Adipocyte (in vitro differentiated cells): ENCODE results near the gene TRIL.

ENCODE experiments used
- DNase-seq: peaks from one replicate; pipeline ENCODE4 v3.0.0-alpha.2; 2015; ENCODE audit warnings: low read depth
- H3K27me3 ChIP-seq: replicated peaks from 2 replicates; pipeline ENCODE4 v1.7.0; 2013; ENCODE audit warnings: mild to moderate bottlenecking, low read length, moderate library complexity; ENCODE audit not compliant: control insufficient read depth, insufficient read depth
- H3K36me3 ChIP-seq: 2 replicates; pipeline ENCODE4 v1.7.0; 2013; ENCODE audit warnings: low read length, mild to moderate bottlenecking, moderate library complexity; ENCODE audit not compliant: control insufficient read depth, insufficient read depth, severe bottlenecking
- H3K4me1 ChIP-seq: 2 replicates; pipeline ENCODE4 v1.7.0; 2013; ENCODE audit warnings: mild to moderate bottlenecking, low read length, moderate library complexity; ENCODE audit not compliant: control insufficient read depth, insufficient read depth
- H3K4me3 ChIP-seq: 2 replicates; pipeline ENCODE4 v1.7.0; 2013; ENCODE audit warnings: mild to moderate bottlenecking, low read length, moderate library complexity
- H3K9ac ChIP-seq: 2 replicates; pipeline ENCODE4 v1.7.0; 2013; ENCODE audit warnings: mild to moderate bottlenecking, low read length, moderate library complexity
- H3K9me3 ChIP-seq: 2 replicates; pipeline ENCODE4 v1.7.0; 2013; ENCODE audit warnings: mild to moderate bottlenecking, low read length, moderate library complexity; ENCODE audit not compliant: control insufficient read depth

The TRIL gene

DNA sequence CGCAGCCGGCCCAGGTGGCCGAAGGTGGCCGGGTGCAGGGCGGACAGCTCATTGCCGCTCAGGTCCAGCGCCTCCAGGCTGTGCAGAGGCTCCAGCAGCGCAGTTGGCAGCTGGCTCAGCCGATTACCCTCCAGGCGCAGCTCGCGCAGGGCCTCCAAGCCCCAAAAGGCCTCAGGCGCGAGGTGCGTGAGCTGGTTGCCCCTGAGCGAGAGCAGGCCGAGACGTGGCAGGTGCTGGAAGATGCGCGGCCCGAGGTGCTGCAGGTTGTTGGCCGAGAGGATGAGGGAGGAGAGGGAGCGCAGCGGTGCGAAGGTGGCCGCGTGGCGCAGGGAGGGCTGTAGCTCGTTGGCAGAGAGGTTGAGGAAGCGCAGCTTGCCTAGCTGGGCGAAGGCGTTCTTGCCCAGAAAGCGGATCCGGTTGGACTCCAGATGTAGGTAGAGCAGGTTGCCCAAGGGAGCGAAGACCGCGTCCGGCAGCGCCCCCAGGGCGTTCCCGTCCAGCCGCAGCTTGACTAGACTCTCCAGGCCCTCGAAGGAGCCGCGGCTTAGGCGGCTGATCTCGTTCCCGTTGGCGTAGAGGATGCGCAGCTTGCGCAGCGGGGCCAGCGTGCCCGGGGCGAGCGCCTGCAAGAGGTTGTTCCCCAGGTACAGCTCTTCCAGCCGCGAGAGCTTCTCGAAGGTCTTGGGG, 923 bp downstream of the TRIL start:
- peaks cover 34% of the 10 kb centered on the region for H3K27me3 ChIP-seq
- H3K9me3 ChIP-seq, result no peaks in the 10 kb centered on the region
- H3K9ac ChIP-seq, result no peak overlapping the region
- peak overlapping the region; percentile 74 for H3K4me3 ChIP-seq
- peaks cover 17% of the 10 kb centered on the region for H3K4me1 ChIP-seq
- H3K36me3 ChIP-seq, result no peaks in the 10 kb centered on the region
- DNase-seq, result peak; percentile 30

DNA sequence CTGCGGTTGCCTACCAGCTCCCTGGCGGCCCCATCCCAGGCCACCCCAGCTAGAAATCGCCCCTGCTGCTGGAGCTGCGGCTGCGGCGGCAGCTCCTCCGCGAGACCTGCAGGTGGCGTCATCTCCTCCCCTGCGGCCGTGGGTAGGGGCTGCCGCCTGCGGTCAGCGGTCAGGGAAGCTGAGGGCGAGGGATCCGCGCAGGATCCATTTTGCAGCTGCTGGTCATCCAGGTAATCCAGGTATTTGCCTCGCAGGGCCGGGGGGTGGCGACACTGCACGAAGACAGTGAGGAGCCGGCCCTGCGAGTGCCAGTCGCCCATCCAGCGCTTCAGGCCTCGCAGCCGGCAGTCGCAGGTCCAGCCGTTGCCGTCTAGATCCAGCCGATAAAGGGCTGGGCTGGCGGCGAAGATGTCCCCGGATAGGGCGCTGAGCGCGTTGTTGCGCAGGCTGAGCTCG, 1.5 kb downstream of the TRIL start:
- Histone ChIP-seq H3K36me3 (no peaks in the 10 kb centered on the region), H3K4me1 (peaks cover 17% of the 10 kb centered on the region), H3K9ac (peak overlapping the region; percentile 12), H3K9me3 (no peaks in the 10 kb centered on the region), H3K4me3 (peak overlapping the region; percentile 63), H3K27me3 (peaks cover 34% of the 10 kb centered on the region)
- DNase-seq, result peak; percentile 77

- Histone ChIP-seq H3K36me3 (no peaks in the 10 kb centered on the region), H3K9me3 (no peaks in the 10 kb centered on the region), H3K27me3 (peaks cover 34% of the 10 kb centered on the region), H3K4me3 (peak overlapping the region; percentile 63), H3K4me1 (peaks cover 17% of the 10 kb centered on the region), H3K9ac (peak overlapping the region; percentile 12)
- peak; percentile 74 for DNase-seq
Measured at GRCh38 chr7:28955718-28956607, 2.2 kb downstream of the TRIL start.

GRCh38 chr7:28955356-28955717, 2.8 kb downstream of the TRIL start:
- H3K4me3 ChIP-seq, result no peak overlapping the region
- no peak overlapping the region for H3K9ac ChIP-seq
- H3K36me3 ChIP-seq, result no peaks in the 10 kb centered on the region
- no peaks in the 10 kb centered on the region for H3K9me3 ChIP-seq
- H3K27me3 ChIP-seq, result peaks cover 34% of the 10 kb centered on the region
- no peak for DNase-seq
- H3K4me1 ChIP-seq, result peaks cover 17% of the 10 kb centered on the region

DNA sequence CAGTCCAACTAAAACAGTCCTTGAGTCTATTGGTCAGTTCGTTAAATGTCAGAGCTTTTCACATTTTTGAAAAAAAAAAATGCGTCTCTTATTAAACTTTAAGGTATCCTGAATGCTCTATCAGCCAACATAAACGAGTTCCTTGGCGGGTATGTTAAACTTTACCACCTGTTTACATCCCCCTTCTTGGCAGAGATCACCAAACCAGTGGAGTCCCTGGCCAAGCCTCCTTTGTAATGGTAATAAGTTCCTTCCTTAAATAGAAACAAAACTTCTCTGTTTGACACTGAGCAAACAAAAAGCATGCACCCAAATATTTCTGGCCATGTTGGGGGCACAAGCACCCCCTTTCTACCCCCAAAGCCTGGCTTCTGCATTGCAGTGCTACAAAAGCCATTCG, 3.2 kb downstream of the TRIL start:
- Histone ChIP-seq H3K9ac (no peak overlapping the region), H3K9me3 (no peaks in the 10 kb centered on the region), H3K4me3 (no peak overlapping the region), H3K27me3 (peaks cover 34% of the 10 kb centered on the region), H3K36me3 (no peaks in the 10 kb centered on the region), H3K4me1 (peaks cover 17% of the 10 kb centered on the region)
- DNase-seq, result no peak

DNA sequence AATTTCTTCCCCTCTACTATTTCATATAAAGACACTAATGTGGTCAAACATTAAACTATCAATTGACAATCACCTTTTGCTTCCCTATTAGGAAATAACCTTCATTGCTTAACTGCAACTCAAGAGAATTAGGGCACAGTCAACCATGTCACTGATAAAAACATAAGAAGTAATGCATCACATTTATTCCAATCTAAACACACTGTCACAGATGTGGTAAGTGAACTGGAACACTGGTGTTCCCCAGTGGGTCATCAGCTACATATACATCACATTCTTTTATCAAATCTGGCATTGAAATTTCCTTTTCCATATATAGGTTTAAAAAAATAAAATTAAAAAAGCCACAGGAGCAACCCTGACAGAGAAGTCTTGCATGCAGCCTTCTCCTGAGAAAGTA, 3.7 kb downstream of the TRIL start:
- no peak for DNase-seq
- Histone ChIP-seq H3K4me1 (peaks cover 17% of the 10 kb centered on the region), H3K36me3 (no peaks in the 10 kb centered on the region), H3K4me3 (no peak overlapping the region), H3K27me3 (peaks cover 34% of the 10 kb centered on the region), H3K9me3 (no peaks in the 10 kb centered on the region), H3K9ac (no peak overlapping the region)

GRCh38 chr7:28953633-28954032, 4.5 kb downstream of the TRIL start:
- H3K9ac ChIP-seq, result no peak overlapping the region
- peaks cover 17% of the 10 kb centered on the region for H3K4me1 ChIP-seq
- H3K27me3 ChIP-seq, result peaks cover 34% of the 10 kb centered on the region
- H3K36me3 ChIP-seq, result no peaks in the 10 kb centered on the region
- peak; percentile 27 for DNase-seq
- no peaks in the 10 kb centered on the region for H3K9me3 ChIP-seq
- no peak overlapping the region for H3K4me3 ChIP-seq

DNA sequence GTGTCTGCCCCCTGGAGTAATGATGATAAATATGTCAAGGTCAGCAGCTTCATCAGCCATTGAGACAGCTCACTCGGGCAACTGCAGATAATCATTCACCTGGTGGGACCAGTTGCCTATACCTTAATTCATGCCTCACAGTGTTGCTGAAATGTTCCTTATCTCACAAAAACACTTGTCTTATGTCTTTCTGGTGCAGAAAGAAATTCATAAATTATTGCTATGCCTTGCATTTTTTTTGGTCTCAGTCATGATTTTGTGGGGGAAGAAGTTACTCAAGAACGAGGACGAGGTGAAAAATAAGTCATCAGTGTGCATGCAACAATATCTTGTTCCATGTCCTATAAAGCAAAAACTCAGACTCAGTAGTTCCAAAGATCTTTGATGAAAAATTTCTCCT, 16.0 kb downstream of the TRIL start:
- no peaks in the 10 kb centered on the region for H3K4me1 ChIP-seq
- H3K9me3 ChIP-seq, result no peaks in the 10 kb centered on the region
- H3K27me3 ChIP-seq, result peaks cover 7% of the 10 kb centered on the region
- H3K4me3 ChIP-seq, result no peak overlapping the region
- H3K9ac ChIP-seq, result no peak overlapping the region
- DNase-seq, result no peak
- no peaks in the 10 kb centered on the region for H3K36me3 ChIP-seq

GRCh38 chr7:28941633-28942032, 16.5 kb downstream of the TRIL start:
- no peaks in the 10 kb centered on the region for H3K4me1 ChIP-seq
- no peaks in the 10 kb centered on the region for H3K36me3 ChIP-seq
- no peak for DNase-seq
- H3K9me3 ChIP-seq, result no peaks in the 10 kb centered on the region
- no peak overlapping the region for H3K4me3 ChIP-seq
- no peak overlapping the region for H3K9ac ChIP-seq
- peaks cover 8% of the 10 kb centered on the region for H3K27me3 ChIP-seq

DNA sequence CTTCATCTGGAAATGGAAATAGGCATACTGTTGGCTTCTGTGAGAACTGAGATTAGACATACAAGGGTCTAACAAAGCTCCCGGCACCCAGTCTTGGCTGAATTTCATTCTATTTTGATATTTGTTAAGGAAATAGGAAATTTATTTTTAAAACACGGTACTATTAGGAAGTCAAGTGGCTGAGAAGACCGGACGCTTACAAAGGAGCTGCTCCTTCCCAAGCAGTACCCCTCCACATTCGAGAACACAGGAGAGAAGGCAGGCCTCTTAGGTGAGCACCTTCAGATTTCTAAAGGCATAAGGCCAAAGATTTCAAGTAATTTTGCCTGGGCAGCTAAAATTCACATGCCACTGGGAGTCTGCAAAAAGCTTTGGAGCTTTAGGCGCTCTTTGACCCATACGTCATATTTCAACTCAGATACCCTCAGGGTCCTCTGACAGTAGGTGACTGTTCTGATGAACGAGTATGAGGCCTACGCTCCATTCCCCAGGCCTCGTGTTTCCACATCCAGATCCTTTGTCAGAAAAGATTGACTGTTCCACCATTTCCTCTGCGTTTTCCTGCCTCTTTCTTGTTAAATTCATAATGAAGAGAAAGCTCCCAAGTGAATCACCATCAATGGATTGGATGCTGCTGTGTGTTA, 17.3 kb downstream of the TRIL start:
- Histone ChIP-seq H3K9ac (no peak overlapping the region), H3K9me3 (no peaks in the 10 kb centered on the region), H3K27me3 (peaks cover 12% of the 10 kb centered on the region), H3K4me1 (no peaks in the 10 kb centered on the region), H3K4me3 (no peak overlapping the region), H3K36me3 (no peaks in the 10 kb centered on the region)
- DNase-seq, result no peak

- H3K9me3 ChIP-seq, result peaks cover 1% of the 10 kb centered on the region
- H3K9ac ChIP-seq, result no peak overlapping the region
- H3K36me3 ChIP-seq, result no peaks in the 10 kb centered on the region
- H3K27me3 ChIP-seq, result peaks cover 12% of the 10 kb centered on the region
- H3K4me1 ChIP-seq, result no peaks in the 10 kb centered on the region
- H3K4me3 ChIP-seq, result no peak overlapping the region
- DNase-seq, result no peak
Measured at GRCh38 chr7:28939844-28940544, 18.1 kb downstream of the TRIL start.
